Right cardiac atrium (tissue), 5 donors: ENCODE measurements around the gene ZNF57. TPM values are rescaled to one million over a fixed set of nuclear protein-coding genes. Genes with fewer than 3 reads are reported as not detected.
"Not testable (repeated sequence)": the region's sequence is repeated elsewhere in the genome, so short reads cannot be mapped to it uniquely, and the experiment has no call there.

Experiments
- ATAC-seq, 2 donors: fragments of 200-7000 bp; cut with Tn5 transposase; one replicate each; pipeline versions ENCODE4 v1.8.0 to v1.9.1; 2020; ENCODE audit warnings: moderate library complexity in 2 of 2, mild to moderate bottlenecking in 1 of 2
- DNase-seq, 3 donors: peaks; one replicate each; pipeline ENCODE4 v3.0.0-alpha.2; 2020
- H3K27ac ChIP-seq: one replicate; pipeline ENCODE4 v1.5.1; 2013; ENCODE audit warnings: mild to moderate bottlenecking, low read length, control low read depth, moderate library complexity
- H3K27me3 ChIP-seq: one replicate; pipeline ENCODE4 v1.6.1; 2013; ENCODE audit not compliant: control insufficient read depth, insufficient read depth
- H3K4me1 ChIP-seq: one replicate; pipeline ENCODE4 v1.6.1; 2013; ENCODE audit warnings: low read length; ENCODE audit not compliant: control insufficient read depth, insufficient read depth
- H3K4me3 ChIP-seq: one replicate; pipeline ENCODE4 v1.5.1; 2013; ENCODE audit warnings: low read length, control low read depth
- H3K9me3 ChIP-seq: one replicate; pipeline ENCODE4 v1.6.1; 2013; ENCODE audit warnings: low read length; ENCODE audit not compliant: control insufficient read depth
- WGBS: extraction: QIAGEN DNeasy Blood & Tissue Kit; methylation state at CpG from one replicate; pipeline ENCODE4 v1.1.7; 2013; 5-methylcytosine and 5-hydroxymethylcytosine counted together
- intact Hi-C, 4 donors: fragments of 100-400 bp; cut with DNase I; formaldehyde crosslinking; loops; one replicate each; pipeline versions ENCODE4 v1.11.0 to v1.14.0; 2022 to 2023
- polyA plus RNA-seq: library from polyadenylated mRNA; stranded (reverse); fragments of 200-250 nt; gene quantifications from one replicate; pipeline ENCODE4 v1.2.3, GENCODE V29; 2013
- total RNA-seq, 4 donors: library from RNA; stranded (reverse); fragmentation: NEBNext Ultra II Directional; extraction: Animal tissue kit (Norgen Biotek cat#: 25700); gene quantifications; one replicate each; pipeline ENCODE4 v1.2.1, GENCODE V29; 2021
- donor health status: healthy with polysubstance abuse.
- donor health status: DM: no; HTN: yes; CAD: no.
- donor health status: DM: no; HTN: no; CAD: no.
- donor health status: DM: no; HTN: yes; CAD: no; lungs with severe emphysema.
- donor health status: DM: yes; HTN: yes; CAD: no.

ZNF57 gene
- total and polyA plus RNA-seq, 5 donors, result 1.9 to 3.1 (median 2.3) TPM

DNA sequence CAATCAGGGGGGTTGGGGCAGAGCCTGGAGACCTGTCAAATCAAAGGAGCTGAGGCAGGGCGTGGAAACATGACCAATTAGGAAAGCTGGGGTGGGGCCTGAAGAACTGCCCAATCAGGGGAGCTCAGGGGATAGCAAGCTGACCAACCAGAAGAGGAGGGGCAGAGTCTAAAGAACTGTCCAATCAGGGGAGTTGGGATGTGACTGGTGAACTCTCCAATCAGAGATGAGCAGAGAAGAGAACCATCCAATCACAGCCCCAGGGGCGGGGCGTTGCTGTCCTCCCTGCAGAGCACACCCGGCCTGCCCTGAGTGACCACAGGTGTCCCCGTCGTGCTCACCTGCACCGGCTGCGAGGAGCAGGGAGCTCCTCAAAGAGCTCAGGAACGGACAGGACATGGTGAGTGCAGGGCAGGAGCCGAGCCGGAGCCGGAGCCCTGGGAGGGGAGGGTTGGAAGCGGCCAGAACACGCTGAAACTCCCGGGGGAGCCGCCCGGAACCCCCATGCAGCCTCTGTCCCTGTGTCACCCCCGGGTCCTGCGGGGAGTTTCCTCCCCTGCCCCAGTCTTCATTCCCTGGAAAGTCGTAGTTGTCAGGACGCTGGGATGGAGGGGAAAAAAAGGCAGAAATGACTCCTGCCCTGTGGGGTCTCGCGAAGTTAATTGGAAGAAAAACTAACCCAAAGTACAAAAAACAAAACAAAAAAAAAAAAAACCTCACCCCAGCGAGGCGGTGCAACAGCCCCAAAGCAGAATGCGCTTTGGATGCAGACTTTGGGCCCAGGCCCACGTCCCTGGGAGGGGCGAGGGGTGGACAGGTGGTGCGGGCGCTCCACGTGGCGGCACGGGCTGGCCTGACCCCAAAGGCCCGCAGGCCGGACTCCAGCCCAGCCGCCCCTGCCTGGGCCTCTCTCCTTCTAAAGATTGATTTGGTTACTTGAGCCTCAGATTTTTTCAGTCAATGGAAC lies 33.4 kb upstream of the ZNF57 start, which contains the start of gene ZNF556:
Gene ZNF556, plus strand, starts transcription at position 311 of the 967 bp plus-strand sequence. Its CDS starts 87 bp downstream, at position 398.
- peak; percentile 31 to 76 for ATAC-seq

DNA sequence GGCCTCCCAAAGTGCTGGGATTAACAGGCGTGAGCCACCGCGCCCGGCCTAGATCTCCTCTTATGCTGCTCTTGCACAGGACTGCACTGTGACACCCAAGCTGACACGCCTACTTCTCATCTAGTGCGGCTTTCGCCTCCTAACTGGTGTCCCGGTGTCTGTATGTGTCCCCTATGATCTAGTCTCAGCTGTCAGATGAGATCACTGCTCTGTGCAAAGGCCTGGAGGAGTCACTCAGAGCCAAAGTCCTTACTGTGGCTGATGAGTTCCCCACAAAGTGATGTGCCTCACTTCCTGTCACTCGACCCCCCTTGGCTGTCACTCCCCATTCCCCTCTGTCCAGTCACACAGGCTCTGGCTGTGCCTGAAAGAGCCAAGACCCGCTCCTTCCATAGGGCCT lies 31.1 kb upstream of the ZNF57 start:
- Histone ChIP-seq H3K27me3 (no peaks in the 10 kb centered on the region), H3K4me3 (no peak overlapping the region), H3K4me1 (no peaks in the 10 kb centered on the region), H3K27ac (no peak overlapping the region), H3K9me3 (no peaks in the 10 kb centered on the region)
- ATAC-seq (no peak), DNase-seq (no peak)
- 85% methylated on average over 10 of the region's 10 CpGs for WGBS
- intact Hi-C loops, result loop anchor here in 2 of 4 donors (5.0 kb wide), 1 partner anchor 222 kb away; no protein-coding TSS in a partner anchor

More for the DNA sequence above, 33.4 kb upstream of the ZNF57 start, which contains the start of gene ZNF556:
- Histone ChIP-seq H3K4me3 (no peak within 1 kb of the TSS), H3K4me1 (no peaks in the 10 kb centered on the region), H3K27ac (no peak within 1 kb of the TSS), H3K27me3 (no peaks in the 10 kb centered on the region), H3K9me3 (no peaks in the 10 kb centered on the region)
- intact Hi-C loops, result no loop called here
- DNase-seq, result peak in 2 of 3 donors; percentile 28 to 57
- 81% methylated on average over 36 of the region's 36 CpGs for WGBS

GRCh38 chr19:2872175-2872574 lies 28.6 kb upstream of the ZNF57 start:
- 20% methylated on average over 10 of the region's 11 CpGs for WGBS
- not testable (repeated sequence) for H3K27ac ChIP-seq, H3K4me3 ChIP-seq, DNase-seq, ATAC-seq, H3K27me3 ChIP-seq, H3K9me3 ChIP-seq, H3K4me1 ChIP-seq
- intact Hi-C loops, result loop anchor here in 2 of 4 donors (5.0 kb wide), 1 partner anchor 225 kb away; no protein-coding TSS in a partner anchor

- Histone ChIP-seq H3K4me3 (no peak overlapping the region), H3K9me3 (peaks cover 2% of the 10 kb centered on the region)
- intact Hi-C loops, result no loop called here
Measured at GRCh38 chr19:2877398-2878331, 23.1 kb upstream of the ZNF57 start.

GRCh38 chr19:2883686-2884439 lies 16.9 kb upstream of the ZNF57 start:
- ATAC-seq (no peak), DNase-seq (no peak)
- no peaks in the 10 kb centered on the region for H3K4me1 ChIP-seq
- no peaks in the 10 kb centered on the region for H3K27me3 ChIP-seq
- H3K4me3 ChIP-seq, result no peak overlapping the region
- intact Hi-C loops, result no loop called here
- 85% methylated on average over 14 of the region's 14 CpGs for WGBS
- no peak overlapping the region for H3K27ac ChIP-seq
- no peaks in the 10 kb centered on the region for H3K9me3 ChIP-seq

More at GRCh38 chr19:2877398-2878331, 23.1 kb upstream of the ZNF57 start:
- no peaks in the 10 kb centered on the region for H3K27me3 ChIP-seq
- no peaks in the 10 kb centered on the region for H3K4me1 ChIP-seq
- WGBS, result 88% methylated on average over 32 of the region's 32 CpGs
- ATAC-seq, result no peak
- no peak overlapping the region for H3K27ac ChIP-seq
- DNase-seq, result no peak

GRCh38 chr19:2885736-2886135 lies 15.0 kb upstream of the ZNF57 start:
- no peaks in the 10 kb centered on the region for H3K4me1 ChIP-seq
- 86% methylated on average over 17 of the region's 17 CpGs for WGBS
- H3K4me3 ChIP-seq, result no peak overlapping the region
- DNase-seq (no peak), ATAC-seq (no peak)
- H3K27ac ChIP-seq, result no peak overlapping the region
- H3K27me3 ChIP-seq, result no peaks in the 10 kb centered on the region
- intact Hi-C loops, result loop anchor here in 1 of 4 donors (5.0 kb wide), 1 partner anchor 62 kb away; no protein-coding TSS in a partner anchor
- no peaks in the 10 kb centered on the region for H3K9me3 ChIP-seq

- H3K27ac ChIP-seq, result no peak overlapping the region
- ATAC-seq, result peak; percentile 77 to 78
- no peaks in the 10 kb centered on the region for H3K4me1 ChIP-seq
- intact Hi-C loops, result loop anchor here in 1 of 4 donors (5.0 kb wide), 1 partner anchor 60 kb away; no protein-coding TSS in a partner anchor
- DNase-seq, result peak in 1 of 3 donors; percentile 31
- H3K4me3 ChIP-seq, result no peak overlapping the region
- 24% methylated on average over 9 of the region's 9 CpGs for WGBS
- H3K9me3 ChIP-seq, result no peaks in the 10 kb centered on the region
- H3K27me3 ChIP-seq, result no peaks in the 10 kb centered on the region
Measured at GRCh38 chr19:2887391-2887914, 13.3 kb upstream of the ZNF57 start.

- ATAC-seq (peak; percentile 27 to 57), DNase-seq (peak; percentile 59 to 74 (median 72))
- Histone ChIP-seq H3K4me3 (no peak overlapping the region), H3K4me1 (no peaks in the 10 kb centered on the region), H3K9me3 (no peaks in the 10 kb centered on the region), H3K27me3 (no peaks in the 10 kb centered on the region), H3K27ac (no peak overlapping the region)
- intact Hi-C loops, result loop anchor here in 1 of 4 donors (5.0 kb wide), 1 partner anchor 59 kb away; no protein-coding TSS in a partner anchor
- 63% methylated on average over 37 of the region's 37 CpGs for WGBS
Measured at GRCh38 chr19:2888731-2889224, 11.9 kb upstream of the ZNF57 start.

DNA sequence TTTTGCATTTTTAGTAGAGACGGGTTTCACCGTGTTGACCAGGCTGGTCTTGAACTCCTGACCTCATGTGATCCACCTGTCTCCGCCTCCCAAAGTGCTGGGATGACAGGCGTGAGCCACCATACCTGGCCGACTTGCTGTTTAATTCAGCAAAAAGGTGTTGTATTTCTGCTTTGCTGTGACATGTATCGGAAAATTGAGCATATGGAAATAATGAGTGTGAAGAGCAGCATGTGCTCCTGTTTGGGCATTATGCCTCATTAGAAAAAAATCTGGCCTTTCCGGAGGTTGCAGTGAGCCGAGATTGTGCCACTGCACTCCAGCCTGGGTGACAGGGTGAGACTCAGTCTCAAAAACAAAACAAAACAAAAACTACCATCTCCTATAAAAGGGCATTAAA lies 10.2 kb upstream of the ZNF57 start:
- DNase-seq, H3K27me3 ChIP-seq, ATAC-seq, H3K4me3 ChIP-seq, H3K27ac ChIP-seq, H3K9me3 ChIP-seq, intact Hi-C loops, H3K4me1 ChIP-seq: not testable (repeated sequence)
- 79% methylated on average over 8 of the region's 8 CpGs for WGBS
